Liver (tissue), 9 donors: ENCODE data around the gene DNAJC5. TPM values are rescaled to one million over a fixed set of nuclear protein-coding genes. Genes with fewer than 3 reads are reported as not detected.

ENCODE experiments used
- DNase-seq: peaks from one replicate; pipeline ENCODE4 v3.0.0-alpha.2; 2017; ENCODE audit warnings: low spot score
- H3K27ac ChIP-seq, 2 donors: one replicate each; pipeline ENCODE4 v1.7.0; 2013; ENCODE audit warnings: inconsistent platforms in 2 of 2, low read length in 2 of 2, control low read depth in 1 of 2, low read depth in 1 of 2, mild to moderate bottlenecking in 1 of 2
- H3K27me3 ChIP-seq, 4 donors: one replicate each; pipeline versions ENCODE4 v1.6.1 to v1.7.0; 2013; ENCODE audit warnings: low read length in 3 of 4, inconsistent platforms in 1 of 4, mild to moderate bottlenecking in 1 of 4, moderate library complexity in 1 of 4; ENCODE audit not compliant: control insufficient read depth in 4 of 4, insufficient read depth in 4 of 4
- H3K36me3 ChIP-seq, 4 donors: one replicate each; pipeline versions ENCODE4 v1.6.1 to v1.7.0; 2013; ENCODE audit warnings: low read length in 3 of 4, mild to moderate bottlenecking in 3 of 4, low read depth in 1 of 4, moderate library complexity in 1 of 4; ENCODE audit not compliant: control insufficient read depth in 4 of 4, insufficient read depth in 3 of 4
- H3K4me1 ChIP-seq, 4 donors: one replicate each; pipeline versions ENCODE4 v1.6.1 to v1.7.0; 2013; ENCODE audit warnings: low read length in 3 of 4, mild to moderate bottlenecking in 3 of 4, moderate library complexity in 1 of 4; ENCODE audit not compliant: control insufficient read depth in 4 of 4, insufficient read depth in 4 of 4
- H3K4me3 ChIP-seq, 3 donors: one replicate each; pipeline versions ENCODE4 v1.6.1 to v1.7.0; 2013; ENCODE audit warnings: low read length in 3 of 3, control low read depth in 1 of 3, low read depth in 1 of 3, mild to moderate bottlenecking in 1 of 3
- H3K9ac ChIP-seq, 2 donors: one replicate each; pipeline ENCODE4 v1.7.0; 2013; ENCODE audit warnings: low read length in 2 of 2, mild to moderate bottlenecking in 2 of 2, moderate library complexity in 2 of 2, control low read depth in 1 of 2, low read depth in 1 of 2
- H3K9me3 ChIP-seq, 4 donors: one replicate each; pipeline versions ENCODE4 v1.6.1 to v1.7.0; 2013; ENCODE audit warnings: low read length in 3 of 4; ENCODE audit not compliant: control insufficient read depth in 4 of 4
- EGR1 ChIP-seq, 2 donors: IDR thresholded peaks; 2 replicates each; pipeline ENCODE4 v1.6.1; 2016 to 2018; ENCODE audit warnings: antibody characterized with exemption in 2 of 2, low read depth in 2 of 2
- FOXA1 ChIP-seq: IDR thresholded peaks from 2 replicates; pipeline ENCODE4 v1.6.1; 2016; ENCODE audit warnings: antibody characterized with exemption
- HNF4A ChIP-seq, 2 donors: conservative IDR thresholded peaks; 2 replicates each; pipeline ENCODE4 v1.6.1; 2016; ENCODE audit warnings: antibody characterized with exemption in 2 of 2, mild to moderate bottlenecking in 2 of 2
- HNF4G ChIP-seq: IDR thresholded peaks from 2 replicates; pipeline ENCODE4 v1.6.1; 2016; ENCODE audit warnings: antibody characterized with exemption
- RXRA ChIP-seq, 2 donors: IDR thresholded peaks; 2 replicates each; pipeline ENCODE4 v1.6.1; 2017 to 2018; ENCODE audit warnings: antibody characterized with exemption in 2 of 2, mild to moderate bottlenecking in 1 of 2
- SP1 ChIP-seq: IDR thresholded peaks from 2 replicates; pipeline ENCODE4 v1.6.1; 2018; ENCODE audit warnings: antibody characterized with exemption, mild to moderate bottlenecking
- TAF1 ChIP-seq: conservative IDR thresholded peaks from 2 replicates; pipeline ENCODE4 v1.6.1; 2016; ENCODE audit warnings: antibody characterized with exemption, mild to moderate bottlenecking
- YY1 ChIP-seq: IDR thresholded peaks from 2 replicates; pipeline ENCODE4 v1.6.1; 2016; ENCODE audit warnings: antibody characterized with exemption, mild to moderate bottlenecking
- WGBS: extraction: QIAGEN DNeasy Blood & Tissue Kit; methylation state at CpG from one replicate; pipeline ENCODE4 v1.1.7; 2013; 5-methylcytosine and 5-hydroxymethylcytosine counted together
- polyA plus RNA-seq, 2 donors: library from polyadenylated mRNA; stranded (reverse) in 1 of 2; unstranded in 1 of 2; fragments of 200-250 nt in 1 of 2; fragments of >200 nt in 1 of 2; fragmentation: Nextera tagmentation in 1 of 2; extraction: Ambion mirVana in 1 of 2; gene quantifications; one replicate each; pipeline versions ENCODE4 v1.2.1 to v1.2.3, GENCODE V29; 2013 to 2015
- total RNA-seq, 2 donors: library from RNA; depleted of rRNA; stranded (reverse); fragments of >200 nt; gene quantifications; one replicate each; pipeline ENCODE4 v1.2.3, GENCODE V29; 2014
- TF ChIP-seq, protein P1 (sequence below): IDR thresholded peaks from 2 replicates; pipeline ENCODE4 v1.6.1; 2016; ENCODE audit warnings: antibody characterized with exemption
- TF ChIP-seq, protein P2 (sequence below): fragments of 150-350 bp; IDR thresholded peaks from 2 replicates; pipeline ENCODE4 v1.5.1; 2017; ENCODE audit warnings: improper control_type of control experiment, low read depth, low read length; ENCODE audit not compliant: missing input control
- TF ChIP-seq, protein P3 (sequence below): IDR thresholded peaks from 2 replicates; pipeline ENCODE4 v1.6.1; 2016; ENCODE audit warnings: antibody characterized with exemption
- TF ChIP-seq, protein P4 (sequence below): IDR thresholded peaks from 2 replicates; pipeline ENCODE4 v1.6.1; 2016; ENCODE audit warnings: antibody characterized with exemption, mild to moderate bottlenecking
- donor health status: healthy.
- donor health status: healthy.
- donor health status: healthy.
- donor health status: healthy.
- donor health status: healthy.

The DNAJC5 gene
- total and polyA plus RNA-seq, 4 donors, result 8.2 to 28.6 (median 18.7) TPM

DNA sequence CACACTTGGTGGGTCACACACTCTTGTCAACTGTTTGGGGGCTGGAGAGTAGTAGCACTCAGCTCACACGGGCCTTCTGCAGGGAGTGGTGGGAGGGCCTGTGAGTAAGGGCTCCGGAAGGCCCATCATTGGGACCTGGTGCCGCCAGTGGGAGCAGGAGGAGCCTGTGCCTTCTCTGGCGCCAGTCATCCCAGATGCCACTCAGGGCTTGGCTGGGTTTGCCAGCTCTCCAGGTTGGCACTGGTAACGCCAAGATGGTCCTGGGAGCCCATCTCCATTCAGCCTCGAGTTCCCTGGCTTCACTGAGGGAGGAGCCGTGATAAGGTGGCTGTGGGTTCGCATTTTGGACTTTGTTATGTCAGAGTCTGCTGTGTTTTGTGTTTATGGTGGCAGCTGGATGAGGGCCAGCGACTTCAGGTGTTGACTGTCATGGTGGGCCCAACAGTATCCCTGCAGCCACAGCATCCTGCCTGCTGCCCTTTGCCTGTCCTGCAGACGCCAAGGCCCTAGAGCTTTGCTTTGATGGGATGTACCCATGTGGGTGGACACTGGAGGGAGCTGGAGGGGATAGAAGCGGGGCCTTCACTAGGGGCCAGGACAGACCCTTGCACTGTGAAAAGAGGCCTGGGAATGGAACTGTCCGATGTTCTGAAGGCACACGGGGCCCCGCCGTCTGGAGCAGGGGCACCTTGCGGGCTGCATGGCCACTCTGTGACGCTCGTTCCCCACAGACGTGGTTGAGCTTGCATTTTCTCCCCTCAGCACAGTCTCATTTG lies 13.3 kb upstream of the DNAJC5 start:
- Histone ChIP-seq H3K9ac (no peak overlapping the region), H3K36me3 (peaks cover 2 to 56% (median 7%) of the 10 kb centered on the region in 4 donors), H3K27me3 (no peaks in the 10 kb centered on the region), H3K4me3 (no peak overlapping the region), H3K27ac (no peak overlapping the region), H3K9me3 (no peaks in the 10 kb centered on the region), H3K4me1 (peaks cover 4 to 16% (median 13%) of the 10 kb centered on the region in 4 donors)
- TF ChIP-seq, protein P1, sequence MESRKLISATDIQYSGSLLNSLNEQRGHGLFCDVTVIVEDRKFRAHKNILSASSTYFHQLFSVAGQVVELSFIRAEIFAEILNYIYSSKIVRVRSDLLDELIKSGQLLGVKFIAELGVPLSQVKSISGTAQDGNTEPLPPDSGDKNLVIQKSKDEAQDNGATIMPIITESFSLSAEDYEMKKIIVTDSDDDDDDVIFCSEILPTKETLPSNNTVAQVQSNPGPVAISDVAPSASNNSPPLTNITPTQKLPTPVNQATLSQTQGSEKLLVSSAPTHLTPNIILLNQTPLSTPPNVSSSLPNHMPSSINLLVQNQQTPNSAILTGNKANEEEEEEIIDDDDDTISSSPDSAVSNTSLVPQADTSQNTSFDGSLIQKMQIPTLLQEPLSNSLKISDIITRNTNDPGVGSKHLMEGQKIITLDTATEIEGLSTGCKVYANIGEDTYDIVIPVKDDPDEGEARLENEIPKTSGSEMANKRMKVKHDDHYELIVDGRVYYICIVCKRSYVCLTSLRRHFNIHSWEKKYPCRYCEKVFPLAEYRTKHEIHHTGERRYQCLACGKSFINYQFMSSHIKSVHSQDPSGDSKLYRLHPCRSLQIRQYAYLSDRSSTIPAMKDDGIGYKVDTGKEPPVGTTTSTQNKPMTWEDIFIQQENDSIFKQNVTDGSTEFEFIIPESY, result no peak
- no peak for TF ChIP-seq HNF4A (conservative IDR thresholded peaks at IDR 0.05)
- no peak for TF ChIP-seq HNF4G
- TF ChIP-seq, protein P2, sequence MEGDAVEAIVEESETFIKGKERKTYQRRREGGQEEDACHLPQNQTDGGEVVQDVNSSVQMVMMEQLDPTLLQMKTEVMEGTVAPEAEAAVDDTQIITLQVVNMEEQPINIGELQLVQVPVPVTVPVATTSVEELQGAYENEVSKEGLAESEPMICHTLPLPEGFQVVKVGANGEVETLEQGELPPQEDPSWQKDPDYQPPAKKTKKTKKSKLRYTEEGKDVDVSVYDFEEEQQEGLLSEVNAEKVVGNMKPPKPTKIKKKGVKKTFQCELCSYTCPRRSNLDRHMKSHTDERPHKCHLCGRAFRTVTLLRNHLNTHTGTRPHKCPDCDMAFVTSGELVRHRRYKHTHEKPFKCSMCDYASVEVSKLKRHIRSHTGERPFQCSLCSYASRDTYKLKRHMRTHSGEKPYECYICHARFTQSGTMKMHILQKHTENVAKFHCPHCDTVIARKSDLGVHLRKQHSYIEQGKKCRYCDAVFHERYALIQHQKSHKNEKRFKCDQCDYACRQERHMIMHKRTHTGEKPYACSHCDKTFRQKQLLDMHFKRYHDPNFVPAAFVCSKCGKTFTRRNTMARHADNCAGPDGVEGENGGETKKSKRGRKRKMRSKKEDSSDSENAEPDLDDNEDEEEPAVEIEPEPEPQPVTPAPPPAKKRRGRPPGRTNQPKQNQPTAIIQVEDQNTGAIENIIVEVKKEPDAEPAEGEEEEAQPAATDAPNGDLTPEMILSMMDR, result no peak
- WGBS, result 93% methylated on average over 19 of the region's 19 CpGs
- DNase-seq, result no peak

DNA sequence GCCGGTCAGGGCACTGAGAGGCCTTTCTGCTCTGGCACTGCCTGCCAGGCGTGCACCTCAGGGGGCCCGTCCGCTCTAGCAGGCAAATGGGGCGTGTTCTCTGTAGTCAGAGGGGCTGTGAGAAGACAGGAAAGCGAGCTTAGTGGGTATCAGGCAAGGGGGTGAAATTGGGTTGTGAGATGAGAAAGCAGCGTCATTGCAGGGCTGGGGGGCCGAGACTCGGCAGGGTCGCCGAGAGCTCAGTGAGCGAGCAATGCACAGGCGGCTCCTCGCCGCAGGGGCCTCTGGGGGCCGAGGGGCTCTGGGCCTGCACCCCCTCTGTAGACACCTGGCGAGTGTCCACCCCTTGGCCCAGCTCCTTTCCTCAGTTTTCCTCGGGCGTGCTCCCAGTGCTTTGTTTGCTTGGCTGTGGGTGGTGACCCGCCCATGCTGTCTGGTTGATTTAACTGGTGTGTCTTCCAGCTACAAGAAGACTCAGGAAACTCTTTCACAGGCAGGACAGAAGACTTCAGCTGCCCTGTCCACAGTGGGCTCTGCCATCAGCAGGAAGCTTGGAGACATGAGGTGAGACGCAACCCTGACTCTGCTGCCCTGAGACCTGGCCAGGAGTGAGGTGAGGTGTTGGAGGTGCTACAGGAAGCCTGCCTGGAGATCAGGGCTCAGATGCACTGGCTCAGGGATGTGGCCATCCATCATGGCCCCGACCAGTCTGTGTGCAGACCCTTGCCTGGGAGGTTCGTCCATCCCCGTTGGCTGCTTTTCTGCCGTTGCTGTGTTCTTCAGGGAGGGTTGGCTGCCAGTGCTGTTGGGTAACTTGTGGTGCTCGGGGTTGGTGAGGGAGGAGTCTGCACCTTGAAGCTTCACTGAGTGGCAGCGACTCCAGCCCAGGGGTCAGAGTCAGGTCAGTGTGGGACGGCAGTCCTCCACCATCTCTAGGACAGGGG lies 12.4 kb upstream of the DNAJC5 start:
- WGBS, result 89% methylated on average over 28 of the region's 28 CpGs
- no peak overlapping the region for H3K27ac ChIP-seq
- H3K27me3 ChIP-seq, result no peaks in the 10 kb centered on the region
- TF ChIP-seq EGR1 (IDR thresholded peaks at IDR 0.05; ENCODE audit: low read depth in 2 of 2) (no peak), SP1 (no peak), TAF1 (no peak), HNF4G (no peak), FOXA1 (no peak), YY1 (no peak)
- TF ChIP-seq, protein P3, sequence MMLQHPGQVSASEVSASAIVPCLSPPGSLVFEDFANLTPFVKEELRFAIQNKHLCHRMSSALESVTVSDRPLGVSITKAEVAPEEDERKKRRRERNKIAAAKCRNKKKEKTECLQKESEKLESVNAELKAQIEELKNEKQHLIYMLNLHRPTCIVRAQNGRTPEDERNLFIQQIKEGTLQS, result no peak
- no peaks in the 10 kb centered on the region for H3K9me3 ChIP-seq
- no peak overlapping the region for H3K9ac ChIP-seq
- H3K36me3 ChIP-seq, result peaks cover 2 to 58% (median 5%) of the 10 kb centered on the region in 4 donors
- DNase-seq, result no peak
- H3K4me3 ChIP-seq, result no peak overlapping the region
- H3K4me1 ChIP-seq, result peaks cover 4 to 16% (median 13%) of the 10 kb centered on the region in 4 donors

DNA sequence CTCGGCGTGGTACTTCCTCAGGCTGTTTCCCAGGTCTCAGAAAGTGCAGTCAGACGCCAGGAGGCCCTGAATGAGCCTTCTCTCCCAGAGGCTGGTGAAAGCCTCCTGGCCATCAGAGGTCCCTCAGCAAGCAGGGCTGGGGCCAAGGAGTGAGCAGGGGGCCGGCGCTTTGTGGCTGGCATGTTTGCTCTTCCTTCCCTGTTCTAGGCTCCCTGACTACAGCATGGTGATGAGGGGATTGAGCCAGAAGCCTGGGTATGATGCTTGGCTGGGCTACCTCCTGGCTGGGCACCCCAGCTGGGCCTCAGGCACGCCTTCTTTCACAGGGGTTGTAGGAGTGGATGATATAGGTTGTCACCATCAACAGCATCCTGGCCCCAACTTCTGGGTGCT lies 11.7 kb upstream of the DNAJC5 start:
- DNase-seq, result no peak
- Histone ChIP-seq H3K27me3 (no peaks in the 10 kb centered on the region), H3K4me1 (peaks cover 4 to 16% (median 13%) of the 10 kb centered on the region in 4 donors), H3K9ac (no peak overlapping the region), H3K9me3 (no peaks in the 10 kb centered on the region), H3K27ac (no peak overlapping the region), H3K4me3 (no peak overlapping the region), H3K36me3 (peaks cover 0 to 57% (median 5%) of the 10 kb centered on the region in 4 donors)
- TF ChIP-seq TAF1 (no peak), RXRA (IDR thresholded peaks at IDR 0.05) (no peak)
- TF ChIP-seq, protein P2, result no peak
- TF ChIP-seq, protein P4, sequence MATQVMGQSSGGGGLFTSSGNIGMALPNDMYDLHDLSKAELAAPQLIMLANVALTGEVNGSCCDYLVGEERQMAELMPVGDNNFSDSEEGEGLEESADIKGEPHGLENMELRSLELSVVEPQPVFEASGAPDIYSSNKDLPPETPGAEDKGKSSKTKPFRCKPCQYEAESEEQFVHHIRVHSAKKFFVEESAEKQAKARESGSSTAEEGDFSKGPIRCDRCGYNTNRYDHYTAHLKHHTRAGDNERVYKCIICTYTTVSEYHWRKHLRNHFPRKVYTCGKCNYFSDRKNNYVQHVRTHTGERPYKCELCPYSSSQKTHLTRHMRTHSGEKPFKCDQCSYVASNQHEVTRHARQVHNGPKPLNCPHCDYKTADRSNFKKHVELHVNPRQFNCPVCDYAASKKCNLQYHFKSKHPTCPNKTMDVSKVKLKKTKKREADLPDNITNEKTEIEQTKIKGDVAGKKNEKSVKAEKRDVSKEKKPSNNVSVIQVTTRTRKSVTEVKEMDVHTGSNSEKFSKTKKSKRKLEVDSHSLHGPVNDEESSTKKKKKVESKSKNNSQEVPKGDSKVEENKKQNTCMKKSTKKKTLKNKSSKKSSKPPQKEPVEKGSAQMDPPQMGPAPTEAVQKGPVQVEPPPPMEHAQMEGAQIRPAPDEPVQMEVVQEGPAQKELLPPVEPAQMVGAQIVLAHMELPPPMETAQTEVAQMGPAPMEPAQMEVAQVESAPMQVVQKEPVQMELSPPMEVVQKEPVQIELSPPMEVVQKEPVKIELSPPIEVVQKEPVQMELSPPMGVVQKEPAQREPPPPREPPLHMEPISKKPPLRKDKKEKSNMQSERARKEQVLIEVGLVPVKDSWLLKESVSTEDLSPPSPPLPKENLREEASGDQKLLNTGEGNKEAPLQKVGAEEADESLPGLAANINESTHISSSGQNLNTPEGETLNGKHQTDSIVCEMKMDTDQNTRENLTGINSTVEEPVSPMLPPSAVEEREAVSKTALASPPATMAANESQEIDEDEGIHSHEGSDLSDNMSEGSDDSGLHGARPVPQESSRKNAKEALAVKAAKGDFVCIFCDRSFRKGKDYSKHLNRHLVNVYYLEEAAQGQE, result no peak
- WGBS, result 94% methylated on average over 6 of the region's 6 CpGs
